GM18498 (cell line): Measurements from ENCODE around the gene PPP2R2C.

Experiments
- ATAC-seq: cut with Tn5 transposase; IDR thresholded peaks from one replicate; pipeline ENCODE4 v1.9.1; 2021; ENCODE audit warnings: mild to moderate bottlenecking, moderate library complexity; ENCODE audit not compliant: unreplicated experiment

PPP2R2C gene

DNA sequence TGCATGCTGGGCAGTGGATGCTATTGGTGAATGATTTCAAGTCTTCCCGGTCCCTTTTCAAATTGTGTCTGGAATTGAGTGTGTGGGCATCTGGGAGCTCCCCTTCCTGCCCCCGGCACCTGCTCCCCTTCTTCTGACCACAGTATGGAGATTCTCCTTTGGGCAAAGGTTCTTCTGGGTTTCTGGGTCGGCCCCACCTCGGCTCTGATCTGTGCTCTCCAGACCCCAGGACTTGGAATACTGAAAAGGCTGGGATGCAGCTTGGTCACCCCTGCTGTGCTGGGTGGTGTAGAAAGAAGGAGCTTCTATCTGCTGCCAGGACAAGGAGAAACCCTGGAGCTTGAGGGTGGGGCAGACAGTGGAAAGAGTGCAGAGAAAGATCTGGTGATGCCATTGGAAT, 124.0 kb downstream of the PPP2R2C start:
- ATAC-seq, result no peak

DNA sequence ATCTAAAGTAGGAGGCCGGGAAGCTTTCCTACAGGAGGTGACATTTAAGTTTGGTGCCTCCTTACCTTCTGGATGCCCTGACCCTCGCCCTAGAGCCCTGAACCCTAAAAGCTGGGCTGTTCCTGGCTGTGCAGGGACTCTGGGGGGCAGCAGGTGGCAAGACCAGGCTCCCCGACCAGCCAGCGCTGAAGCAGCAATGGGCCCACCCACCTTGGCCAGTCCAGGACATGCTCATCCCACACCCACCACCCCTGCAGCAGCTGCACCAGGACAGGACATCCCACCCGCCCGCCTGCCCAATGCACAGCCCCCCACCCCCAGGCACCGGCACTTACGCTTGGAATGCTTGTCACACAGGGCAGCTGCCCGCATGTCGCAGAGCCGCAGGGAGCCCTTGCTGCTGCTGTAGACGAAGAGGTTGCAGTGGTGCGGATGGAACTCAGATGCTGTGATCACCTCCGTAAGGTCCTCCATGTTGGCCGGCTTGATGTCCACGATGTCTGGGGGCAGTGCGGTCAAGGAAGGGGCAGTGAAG, 124.8 kb downstream of the PPP2R2C start:
- ATAC-seq, result no peak

DNA sequence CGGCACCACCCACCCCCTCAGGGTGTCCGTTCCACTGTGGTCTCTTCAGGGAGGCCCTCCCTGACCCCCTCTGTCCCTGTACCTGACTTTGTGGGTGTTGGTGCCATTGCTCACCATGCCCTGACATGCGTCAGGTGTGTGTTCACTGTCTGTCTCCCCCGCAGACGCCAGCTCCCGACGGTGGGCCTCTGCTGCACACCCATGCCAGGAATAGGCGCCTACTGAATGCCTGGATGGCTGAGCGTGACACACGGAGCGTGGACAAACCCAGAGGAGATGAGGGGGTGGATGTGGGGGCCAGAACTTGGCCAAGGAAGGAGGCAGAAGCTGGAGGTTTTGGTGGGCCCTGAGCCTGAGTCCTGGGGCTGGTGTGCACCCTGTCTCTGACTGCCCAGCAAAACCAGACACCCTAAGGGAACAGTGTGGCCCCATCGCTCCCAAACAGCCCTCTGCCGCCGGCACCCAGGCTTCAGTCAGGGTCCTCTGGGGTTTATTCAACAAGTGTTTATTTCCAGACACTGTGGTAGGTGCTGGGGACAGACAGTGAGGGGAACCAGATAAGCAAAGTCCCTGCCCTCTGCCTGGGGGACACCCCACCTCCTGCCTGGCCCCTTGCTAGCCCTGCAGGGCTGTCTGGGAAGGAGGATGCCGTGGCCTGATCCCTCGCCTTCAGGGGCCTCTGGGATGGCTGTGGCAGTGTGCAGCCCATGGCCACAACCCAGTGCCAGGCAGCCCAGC, 125.9 kb downstream of the PPP2R2C start:
- ATAC-seq, result no peak

DNA sequence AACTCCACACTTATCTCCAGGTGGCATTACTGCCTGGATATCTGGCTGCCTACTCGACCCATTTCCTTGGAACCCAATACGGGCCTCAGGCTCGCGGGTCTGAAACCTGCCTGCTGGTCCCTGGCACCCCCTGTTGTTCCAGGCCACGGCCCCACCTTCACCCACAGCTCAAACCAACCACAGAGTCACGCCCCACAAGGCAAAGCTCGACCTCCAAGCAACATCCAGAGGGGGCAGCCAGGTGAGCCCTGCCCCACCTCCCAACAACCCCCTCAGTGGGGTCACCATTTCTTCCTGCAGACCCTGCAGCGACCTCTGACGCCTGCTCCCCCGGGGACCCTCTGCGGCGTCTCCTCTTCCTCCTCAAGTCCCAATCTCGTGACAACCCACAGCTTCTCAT, 126.5 kb downstream of the PPP2R2C start:
- ATAC-seq, result no peak

DNA sequence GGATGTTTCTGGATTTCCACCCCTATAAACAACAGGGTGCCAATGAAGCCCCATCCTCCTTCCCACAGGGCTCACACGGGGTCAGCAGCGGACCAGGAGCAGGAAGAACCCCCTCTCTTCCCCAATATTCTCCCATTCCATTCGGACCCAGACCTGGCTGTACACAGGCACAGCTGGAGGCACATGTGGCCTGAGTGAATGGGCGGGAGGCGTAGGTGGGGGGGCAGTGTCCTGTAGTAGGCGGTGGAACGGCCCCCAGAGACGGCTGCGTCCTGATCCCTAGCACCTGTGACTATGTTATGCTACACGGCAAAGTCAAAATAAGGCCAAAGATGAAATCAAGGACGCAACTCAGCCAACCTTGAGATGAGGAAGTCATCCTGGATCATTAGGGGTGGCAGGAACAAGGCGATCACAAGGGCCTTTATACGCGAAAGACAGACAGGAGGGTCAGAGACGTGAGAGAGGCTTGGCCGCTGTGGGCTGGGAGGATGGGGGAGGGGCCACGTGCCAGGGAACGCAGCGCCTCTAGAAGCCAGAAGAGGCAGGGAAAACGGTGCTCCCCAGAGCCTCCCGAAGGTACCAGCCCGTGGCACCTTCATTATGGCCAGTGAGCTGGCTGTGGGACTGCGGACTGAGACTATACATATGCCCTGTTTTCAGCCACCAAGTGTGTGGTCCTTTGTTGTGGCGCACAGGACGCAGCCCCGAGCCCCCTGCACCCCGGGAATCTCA, 127.2 kb downstream of the PPP2R2C start:
- ATAC-seq, result no peak

DNA sequence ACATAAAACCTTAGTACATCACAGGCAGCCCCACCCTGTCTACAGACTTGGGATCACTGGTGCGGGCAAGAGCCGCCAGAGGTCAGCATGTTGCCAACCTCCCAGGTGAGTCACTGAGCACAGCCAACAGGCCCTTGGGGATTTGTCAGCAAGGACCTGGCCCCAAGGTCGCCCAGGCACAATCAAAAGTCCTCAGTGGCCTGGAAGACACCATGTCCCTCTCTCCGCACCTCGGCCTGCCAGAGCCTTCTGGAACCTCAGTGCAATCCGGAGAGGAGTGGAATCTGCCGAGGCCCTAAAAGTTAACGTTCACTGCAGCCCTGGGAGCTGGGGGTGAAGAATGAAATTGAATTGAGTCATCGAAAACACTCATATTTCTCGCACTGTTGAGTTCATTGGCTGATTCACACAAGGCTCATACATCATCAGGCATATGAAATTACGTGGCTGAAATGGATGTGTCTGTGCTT, 128.4 kb downstream of the PPP2R2C start:
- ATAC-seq, result no peak

DNA sequence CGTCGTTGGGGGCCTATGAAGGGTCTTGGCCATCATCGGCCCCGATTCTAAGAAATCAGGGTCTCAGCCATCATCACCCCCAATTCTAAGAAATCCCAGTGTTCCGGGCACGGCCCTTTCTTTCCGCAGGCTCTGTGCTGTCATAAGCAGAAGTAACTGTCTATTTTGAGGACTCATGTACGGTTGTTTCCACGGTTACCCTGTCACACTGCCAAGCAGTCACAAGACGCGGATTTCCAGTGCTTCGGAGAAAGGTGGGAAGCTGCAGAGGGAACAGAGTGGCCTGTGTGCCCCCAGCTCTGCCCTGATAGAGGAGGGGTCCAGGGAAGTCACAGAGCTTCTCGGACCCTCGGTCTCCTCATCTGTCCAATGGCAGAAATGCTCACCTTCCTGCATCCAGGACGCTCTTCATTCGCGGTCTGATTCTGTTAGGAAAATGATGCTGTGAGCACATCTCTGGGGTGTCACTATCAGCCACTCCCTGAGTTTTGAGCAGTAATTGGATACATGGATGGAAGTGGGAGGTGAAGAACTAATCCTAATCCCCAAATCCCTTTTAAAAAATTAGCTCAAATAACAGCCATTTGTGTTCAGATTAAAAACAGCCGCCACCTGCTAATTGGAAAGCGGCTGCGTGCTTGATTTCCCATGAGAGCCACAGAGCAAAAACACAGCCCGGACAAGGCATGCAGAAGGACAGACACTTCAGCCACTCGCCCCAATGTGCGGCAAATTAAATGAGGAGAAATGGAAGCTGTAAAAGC, 129.7 kb downstream of the PPP2R2C start:
- no peak for ATAC-seq

DNA sequence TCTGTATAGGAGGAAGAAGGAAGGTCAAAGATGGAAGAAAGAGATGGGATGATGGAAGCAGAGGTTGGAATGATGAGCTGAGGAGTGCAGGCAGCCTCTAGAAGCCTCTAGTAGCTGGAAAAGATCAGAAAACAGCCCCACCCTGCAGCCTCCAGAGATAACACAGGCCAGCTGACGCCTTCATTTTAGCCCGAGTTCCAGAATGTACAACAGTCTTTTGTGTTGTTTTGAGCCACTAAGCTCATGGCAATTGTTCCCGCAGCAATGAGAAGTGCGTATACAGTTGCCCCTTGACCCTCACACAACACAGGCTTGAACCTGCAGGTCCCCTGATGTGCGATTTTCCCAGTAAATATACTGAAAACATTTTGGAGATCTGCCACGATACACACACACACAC, 130.7 kb downstream of the PPP2R2C start:
- no peak for ATAC-seq

DNA sequence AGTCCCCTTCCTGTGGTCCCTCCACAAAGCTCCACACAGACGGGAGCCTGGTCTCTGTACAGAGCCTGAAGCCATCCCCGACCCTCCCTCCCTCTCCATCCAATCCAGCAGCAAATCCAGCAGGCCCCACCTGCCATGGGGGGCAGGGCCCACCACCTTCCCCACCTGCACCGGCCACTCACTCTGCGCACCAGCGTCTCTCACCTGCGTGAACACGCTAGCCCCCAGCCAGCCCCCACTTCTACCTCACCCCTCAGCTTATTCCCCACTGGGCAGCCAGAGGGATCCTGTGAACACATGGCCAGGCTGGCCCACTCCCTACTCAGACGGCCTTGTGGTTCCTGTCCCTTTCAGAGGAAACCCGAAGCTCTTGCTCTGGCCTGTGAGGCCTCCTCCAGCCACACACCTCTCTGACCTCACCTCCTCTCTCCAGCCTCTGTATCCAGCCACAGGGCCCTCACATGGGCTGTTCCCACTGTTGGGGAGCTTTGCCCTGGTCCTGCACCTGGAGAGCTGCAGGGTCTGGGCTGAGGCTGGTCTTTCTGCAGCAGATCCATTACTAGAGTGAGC, 131.9 kb downstream of the PPP2R2C start:
- no peak for ATAC-seq

DNA sequence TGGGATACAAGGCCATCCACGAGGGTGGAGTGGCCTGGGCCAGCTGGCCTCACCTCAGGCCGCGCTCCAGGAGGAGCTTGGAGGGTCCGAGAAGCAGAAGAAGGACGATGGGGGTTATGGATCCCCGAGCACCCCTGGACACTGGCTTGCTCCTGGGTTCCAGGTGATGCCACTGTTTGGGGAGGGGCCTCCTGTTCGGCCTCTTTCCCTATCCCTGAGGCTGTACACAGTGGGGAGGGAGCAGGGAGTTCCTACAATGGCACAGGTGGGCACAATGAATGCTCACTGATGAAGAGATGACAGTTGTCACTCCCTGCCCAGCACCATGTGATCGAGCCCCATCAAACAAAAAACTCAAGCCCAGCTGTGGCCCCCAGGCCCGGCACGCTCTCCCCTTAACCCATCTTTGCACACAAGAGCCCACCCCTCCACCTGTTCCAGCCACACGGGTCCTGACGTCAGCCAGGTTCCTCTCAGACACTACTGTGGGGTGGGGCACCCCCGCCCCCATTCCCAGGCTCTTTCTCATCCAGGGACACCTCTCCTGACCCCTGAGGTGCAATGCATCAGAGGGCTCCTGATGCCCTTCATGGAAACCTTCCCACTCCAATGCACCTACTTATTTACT, 132.5 kb downstream of the PPP2R2C start:
- no peak for ATAC-seq

DNA sequence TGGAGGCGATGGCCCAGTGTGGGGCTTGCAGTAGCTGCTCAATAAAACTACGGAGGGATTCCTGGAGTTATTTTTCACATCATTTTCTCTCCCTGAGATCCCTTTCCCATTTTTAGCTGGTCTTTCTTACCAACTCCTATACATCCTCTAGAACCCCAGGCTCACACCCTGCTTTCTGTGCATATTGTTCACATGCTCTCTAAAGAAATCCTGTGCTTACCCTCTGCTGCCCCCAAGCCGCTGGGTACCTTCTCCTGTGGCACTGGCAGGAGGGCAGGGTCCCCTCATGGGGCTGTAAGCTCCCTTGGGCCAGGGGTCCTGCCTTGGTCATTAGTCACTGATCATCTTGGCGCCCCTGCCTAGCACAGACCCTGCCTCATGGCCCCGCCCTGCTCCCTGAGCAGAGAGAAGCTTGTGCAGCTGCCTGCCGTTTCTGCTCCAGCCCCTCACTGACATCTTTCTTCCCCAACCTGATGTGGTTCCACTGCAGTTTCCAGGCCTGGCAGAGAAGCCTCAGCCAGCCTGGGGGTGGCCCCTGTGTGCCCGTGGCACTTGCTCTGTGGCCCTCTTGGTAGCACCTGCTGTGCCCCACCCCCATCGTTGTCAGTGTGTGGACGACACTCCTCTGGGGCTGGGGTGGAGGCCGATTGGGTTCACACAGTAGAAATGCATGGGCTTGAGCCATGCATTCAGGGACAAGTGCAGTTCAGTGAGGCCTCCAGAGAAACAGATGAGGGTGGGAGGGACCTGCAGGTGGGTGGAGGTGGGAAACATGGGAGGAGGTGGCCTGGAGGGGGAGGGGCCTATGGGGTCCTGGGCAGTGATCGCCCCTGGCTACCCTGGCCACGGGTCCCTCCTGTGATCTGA, 133.2 kb downstream of the PPP2R2C start:
- no peak for ATAC-seq

DNA sequence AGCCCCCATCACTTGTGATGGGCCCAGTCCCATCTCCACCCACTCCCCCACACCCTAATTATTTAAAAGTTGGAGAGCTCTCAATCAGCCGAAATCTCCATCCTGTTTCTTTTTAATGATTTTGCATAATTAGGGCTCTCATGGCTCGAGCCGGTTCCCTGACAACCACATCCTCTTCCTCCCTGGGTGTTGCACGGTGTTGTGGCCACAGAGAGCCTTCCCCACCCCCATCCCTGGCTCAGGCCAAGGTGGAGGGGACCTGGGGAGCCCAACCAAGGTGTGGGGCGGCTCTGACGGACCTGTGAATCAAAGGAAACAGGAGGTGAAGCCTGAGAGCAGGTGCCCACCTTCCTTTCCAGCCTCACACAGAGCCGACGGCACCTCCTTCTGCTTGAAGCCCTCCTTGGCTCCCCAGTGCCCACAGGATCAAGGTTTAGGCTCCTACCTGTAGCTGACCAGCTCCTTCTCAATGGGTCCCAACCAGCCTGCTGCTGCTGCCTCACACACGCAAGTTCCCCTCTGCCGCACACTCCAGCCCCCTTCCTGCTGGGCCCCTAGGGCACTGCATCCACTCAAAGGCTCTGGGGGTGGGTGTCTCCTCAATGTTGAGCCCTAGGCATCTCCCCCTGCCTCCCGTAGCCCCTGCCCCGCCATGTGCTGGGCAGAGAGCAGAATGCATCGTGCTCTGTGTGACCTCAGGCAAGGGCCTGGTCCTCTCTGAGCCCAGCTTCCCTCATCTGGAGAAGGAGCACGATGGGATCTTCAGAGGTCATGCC, 134.1 kb downstream of the PPP2R2C start:
- no peak for ATAC-seq

DNA sequence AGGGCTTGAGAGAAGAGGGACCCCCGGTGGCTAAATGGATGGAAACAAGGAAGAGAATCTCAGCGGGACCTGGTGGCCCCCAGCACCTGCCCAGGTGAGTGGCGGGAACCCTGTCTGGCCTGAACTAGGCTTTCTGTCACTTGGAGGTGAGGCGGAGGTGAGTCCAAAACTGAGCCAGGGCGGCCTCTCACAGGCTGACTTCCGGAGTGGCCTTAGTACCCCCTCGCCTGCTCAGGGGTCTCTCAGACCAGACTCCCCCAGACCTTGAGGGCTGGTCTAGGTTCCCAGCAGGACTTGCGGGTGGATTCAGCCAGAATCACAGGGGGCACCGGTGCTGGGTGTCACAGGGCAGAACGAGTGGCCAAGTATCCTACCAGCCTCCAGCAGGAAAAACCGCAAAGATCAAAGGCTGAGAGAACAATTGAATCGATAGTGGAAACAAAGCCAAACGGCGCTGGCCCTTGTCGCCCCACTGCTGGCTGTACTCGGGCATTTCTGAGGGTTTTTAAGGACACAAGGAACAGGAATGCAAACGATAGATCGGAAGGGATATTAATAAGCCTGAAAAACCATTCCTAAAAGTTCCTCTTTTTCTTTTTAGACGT, 135.0 kb downstream of the PPP2R2C start:
- no peak for ATAC-seq

DNA sequence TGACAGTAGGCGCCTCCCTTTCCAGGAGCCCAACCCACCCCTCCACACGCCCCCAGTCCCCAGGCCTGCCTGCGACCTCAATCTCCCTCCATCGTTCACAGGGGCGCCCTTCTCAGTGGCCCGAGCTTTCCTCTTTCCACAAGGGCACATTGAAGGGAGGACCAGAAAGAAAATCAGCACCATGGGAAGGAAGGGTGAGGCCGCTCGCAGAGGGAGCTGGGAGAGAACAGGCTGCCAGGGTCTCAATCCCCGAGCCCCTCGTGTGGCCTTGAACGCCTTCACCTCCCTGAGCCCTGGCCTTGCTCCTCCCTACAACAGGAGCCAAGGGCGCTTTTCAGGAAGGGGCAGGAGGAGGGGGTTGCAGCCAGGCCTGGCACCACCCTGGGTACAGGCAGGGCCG, 136.2 kb downstream of the PPP2R2C start:
- no peak for ATAC-seq

DNA sequence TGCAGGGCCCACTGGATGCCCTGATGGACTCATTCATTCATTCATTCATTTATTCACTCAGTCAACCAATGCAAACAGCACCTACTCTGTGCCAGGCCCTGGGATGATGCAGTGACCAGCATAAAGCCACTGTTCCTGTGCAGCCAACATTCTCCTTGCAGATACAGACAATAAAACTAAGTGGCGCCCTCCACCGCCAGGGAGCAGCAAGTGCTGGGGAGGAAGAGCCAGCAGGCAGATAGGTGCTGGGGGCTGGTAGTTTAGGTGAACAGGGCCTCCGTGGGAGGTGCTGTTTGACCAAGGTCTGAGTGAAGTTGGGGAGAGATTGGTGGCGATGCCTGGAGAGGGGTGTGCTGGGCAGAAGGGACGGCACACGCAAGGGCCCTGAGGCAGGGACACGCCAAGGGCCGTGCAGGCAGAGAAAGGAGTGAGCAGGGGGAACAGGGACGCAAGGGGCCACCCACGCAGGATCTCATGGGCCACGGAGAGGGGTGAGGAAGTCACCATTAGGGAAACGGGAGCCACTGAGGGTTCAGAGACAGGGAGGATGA, 137.3 kb downstream of the PPP2R2C start:
- no peak for ATAC-seq

DNA sequence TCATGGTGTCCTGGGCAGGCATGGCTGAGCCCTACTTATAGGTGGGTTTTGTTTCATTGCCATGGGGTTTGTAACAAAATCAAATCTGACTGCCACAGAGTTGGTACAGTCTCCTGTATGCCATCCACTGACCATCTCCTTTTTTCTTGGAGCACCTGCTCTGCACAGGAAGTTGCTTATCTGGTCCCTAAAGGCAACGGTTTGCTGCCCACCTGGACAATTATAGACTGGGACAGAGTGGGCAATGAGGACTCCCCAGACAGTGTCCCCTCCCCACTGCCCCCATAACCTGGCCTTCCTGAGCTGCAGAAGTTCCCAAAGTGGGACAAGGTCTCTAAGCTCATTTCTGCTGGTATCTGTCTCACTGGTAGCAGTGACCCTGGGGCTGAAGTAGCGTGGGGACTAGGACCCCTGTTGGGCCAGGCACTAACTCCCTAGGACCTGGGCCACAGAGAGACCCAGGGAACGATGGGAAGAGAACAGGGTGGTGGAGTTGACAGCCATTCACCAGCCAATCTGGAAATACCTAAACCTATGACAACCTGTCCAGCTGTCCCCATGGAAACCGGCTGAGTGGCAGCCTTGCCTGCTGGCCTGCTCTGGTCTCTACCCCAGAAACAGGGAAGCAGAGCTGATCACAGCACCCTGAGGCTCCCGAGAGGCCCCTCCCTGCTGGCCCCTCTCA, 138.1 kb downstream of the PPP2R2C start:
- no peak for ATAC-seq

DNA sequence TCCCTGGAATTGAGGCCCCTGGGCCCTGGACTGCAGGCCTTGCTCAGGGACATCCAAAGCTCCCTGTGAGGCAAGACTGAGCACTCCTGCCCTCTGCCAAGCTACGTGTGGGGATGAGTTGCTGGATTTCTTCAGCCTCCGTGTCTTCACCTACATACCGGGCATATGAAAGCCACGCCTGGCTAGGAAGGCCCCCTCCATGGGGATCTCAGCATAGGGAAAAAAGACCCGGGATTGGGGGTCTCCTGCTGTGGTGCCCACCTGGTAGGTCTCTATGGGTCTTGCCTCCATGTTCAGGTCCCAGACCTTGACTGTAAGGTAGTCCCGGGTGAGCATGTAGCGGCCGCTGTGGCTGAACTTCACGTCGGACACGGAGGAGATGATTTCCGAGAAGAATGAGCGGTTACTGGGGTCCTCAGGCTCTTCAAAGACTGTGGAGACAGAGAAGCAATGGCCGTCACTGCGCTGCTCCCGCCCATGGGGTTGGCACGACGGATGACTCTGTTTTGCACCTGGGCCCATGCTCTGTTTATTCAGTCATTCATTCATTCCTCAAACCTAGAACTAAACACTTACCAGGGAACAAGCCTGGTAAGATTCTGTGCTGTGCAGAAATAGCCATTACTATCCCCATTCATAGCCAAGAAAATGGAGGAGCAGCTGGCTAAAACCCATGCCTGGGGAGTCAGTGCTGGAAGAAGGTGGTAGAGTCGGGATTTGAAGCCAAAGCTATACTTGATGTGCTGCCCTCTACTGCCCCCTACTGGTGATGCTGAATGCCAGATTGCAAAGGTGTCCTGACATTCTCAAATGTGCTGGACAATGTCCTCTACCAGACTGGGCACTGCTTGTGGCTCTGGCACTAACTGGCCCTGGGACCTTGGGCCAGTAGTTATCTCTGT, 138.9 kb downstream of the PPP2R2C start:
- ATAC-seq, result no peak
